Activated CD4-positive, alpha-beta T cell treated with anti-CD3 and anti-CD28 coated beads, Interleukin-2, amount 50 U/mL, for 4 hours (primary cell): ENCODE data around the gene CDH6.

ENCODE experiments used
- DNase-seq, 2 experiments: peaks; one replicate each; pipeline ENCODE4 v3.0.0-alpha.2; 2020

The CDH6 gene

GRCh38 chr5:31204958-31205357 is 11.5 kb downstream of the CDH6 start:
- DNase-seq: no peak

GRCh38 chr5:31208043-31208442 is 14.6 kb downstream of the CDH6 start:
- DNase-seq: no peak

GRCh38 chr5:31209334-31209733 is 15.8 kb downstream of the CDH6 start:
- no peak for DNase-seq

- no peak for DNase-seq
These were observed 17.6 kb downstream of the CDH6 start for GRCh38 chr5:31211098-31211497.

- DNase-seq: no peak
These were observed 19.8 kb downstream of the CDH6 start for GRCh38 chr5:31213257-31213656.

- no peak for DNase-seq
These were observed 20.2 kb downstream of the CDH6 start for GRCh38 chr5:31213705-31214121.

- DNase-seq: no peak
These were observed 20.7 kb downstream of the CDH6 start for GRCh38 chr5:31214229-31214628.

GRCh38 chr5:31215236-31215635 is 21.8 kb downstream of the CDH6 start:
- no peak for DNase-seq

- no peak for DNase-seq
These were observed 24.0 kb downstream of the CDH6 start for GRCh38 chr5:31217446-31217845.

GRCh38 chr5:31218978-31219377 is 25.5 kb downstream of the CDH6 start:
- no peak for DNase-seq

- no peak for DNase-seq
These were observed 27.5 kb downstream of the CDH6 start for GRCh38 chr5:31221001-31221400.

GRCh38 chr5:31225118-31225517 is 31.6 kb downstream of the CDH6 start:
- no peak for DNase-seq

GRCh38 chr5:31225613-31226012 is 32.1 kb downstream of the CDH6 start:
- no peak for DNase-seq

GRCh38 chr5:31226651-31227050 is 33.2 kb downstream of the CDH6 start:
- DNase-seq: no peak

- no peak for DNase-seq
These were observed 35.8 kb downstream of the CDH6 start for GRCh38 chr5:31229266-31229665.

GRCh38 chr5:31231177-31231838 is 37.8 kb downstream of the CDH6 start:
- DNase-seq: no peak

- no peak for DNase-seq
These were observed 38.9 kb downstream of the CDH6 start for GRCh38 chr5:31232273-31232888.

- DNase-seq: no peak
These were observed 41.9 kb downstream of the CDH6 start for GRCh38 chr5:31235381-31235780.

- no peak for DNase-seq
These were observed 42.9 kb downstream of the CDH6 start for GRCh38 chr5:31236339-31236738.

- no peak for DNase-seq
These were observed 43.7 kb downstream of the CDH6 start for GRCh38 chr5:31237174-31237573.

- no peak for DNase-seq
These were observed 45.0 kb downstream of the CDH6 start for GRCh38 chr5:31238497-31238896.

GRCh38 chr5:31244921-31245320 is 51.4 kb downstream of the CDH6 start:
- DNase-seq: no peak

- DNase-seq: no peak
These were observed 53.9 kb downstream of the CDH6 start for GRCh38 chr5:31247381-31247780.

GRCh38 chr5:31250201-31250600 is 56.7 kb downstream of the CDH6 start:
- no peak for DNase-seq

GRCh38 chr5:31251032-31251431 is 57.5 kb downstream of the CDH6 start:
- DNase-seq: no peak
